Measurements from ENCODE around the gene ATP6V1F.

The ATP6V1F gene

DNA sequence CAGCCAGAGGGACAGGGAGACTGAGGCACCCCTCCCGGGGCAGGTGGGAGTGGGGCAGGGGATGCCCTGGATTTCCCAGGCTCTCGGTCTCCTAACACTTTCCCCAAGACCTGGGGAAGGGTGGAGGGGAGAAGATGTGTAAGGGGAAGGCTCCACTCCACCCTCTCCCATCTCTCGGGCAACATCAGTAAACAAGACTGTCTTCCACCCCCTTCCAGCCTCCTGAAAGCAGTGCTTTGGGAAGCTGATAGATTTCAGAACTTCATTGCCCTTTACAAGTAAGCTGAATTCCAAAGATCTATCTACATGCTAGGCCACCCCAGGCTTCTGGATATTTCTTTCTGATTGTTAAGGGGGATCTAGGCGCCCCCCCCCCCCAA, 28.7 kb upstream of the ATP6V1F start:
- no peak for DNase-seq
- intact Hi-C loops (cut with DNase I), result no loop called here

DNA sequence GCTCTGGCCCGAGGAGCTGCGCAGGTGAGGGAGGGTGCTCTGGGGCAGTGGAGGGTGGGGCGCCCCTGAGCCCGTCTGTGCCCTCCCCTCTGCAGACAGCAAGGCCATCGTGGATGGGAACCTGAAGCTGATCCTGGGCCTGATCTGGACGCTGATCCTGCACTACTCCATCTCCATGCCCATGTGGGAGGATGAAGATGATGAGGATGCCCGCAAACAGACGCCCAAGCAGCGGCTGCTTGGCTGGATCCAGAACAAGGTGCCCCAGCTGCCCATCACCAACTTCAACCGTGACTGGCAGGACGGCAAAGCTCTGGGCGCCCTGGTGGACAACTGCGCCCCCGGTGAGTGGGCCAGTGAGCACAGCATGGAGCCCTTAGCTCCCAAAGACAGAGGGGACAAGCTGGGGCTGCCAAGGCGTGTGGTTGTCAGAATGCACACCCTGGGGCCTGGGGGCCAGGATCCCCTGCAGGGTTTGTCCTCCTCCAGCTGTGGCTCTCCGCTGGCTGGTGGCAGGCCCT, 27.4 kb upstream of the ATP6V1F start:
- intact Hi-C loops (cut with DNase I), result no loop called here
- DNase-seq, result no peak

DNA sequence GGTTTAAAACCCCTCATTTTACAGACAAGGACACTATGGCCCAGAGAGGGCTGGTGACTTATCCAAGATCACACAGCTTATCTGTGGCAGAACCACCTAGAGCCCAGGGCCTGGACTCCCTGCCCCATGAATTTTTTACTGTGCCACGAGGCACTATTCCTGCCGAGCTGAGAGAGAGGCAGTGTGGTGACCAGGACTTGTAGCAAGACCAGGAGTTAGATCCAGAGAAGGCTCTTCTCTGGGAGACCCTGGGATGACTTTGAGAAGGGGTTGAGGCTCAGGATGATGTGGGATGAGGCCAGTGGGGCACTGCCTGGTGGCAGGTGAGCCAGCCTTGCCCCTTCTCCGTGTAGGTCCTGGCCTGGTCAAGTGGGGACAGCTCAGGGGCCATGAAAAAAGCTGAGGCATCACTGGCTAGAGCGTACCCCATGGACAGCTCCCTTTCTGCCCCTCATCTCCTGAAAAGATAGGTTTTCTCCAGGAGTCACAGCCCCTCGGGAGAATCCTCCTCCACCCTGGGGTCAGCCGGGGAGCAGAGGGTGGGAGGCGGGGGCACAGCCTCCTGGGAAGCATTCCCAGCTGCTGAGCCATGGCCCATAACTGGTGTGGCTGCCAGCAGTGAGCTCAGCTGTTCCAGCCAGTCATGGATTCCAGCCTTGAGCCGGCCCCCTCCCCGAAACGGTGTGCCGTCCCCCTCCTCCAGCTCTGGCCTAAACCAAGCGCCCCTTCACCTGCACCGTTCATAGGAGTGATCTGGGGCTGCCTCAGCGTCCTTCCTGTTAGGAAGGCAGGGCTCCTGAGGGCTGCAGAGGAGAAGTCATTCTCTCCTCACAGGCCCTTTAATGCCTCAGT, 26.6 kb upstream of the ATP6V1F start:
- intact Hi-C loops (cut with DNase I), result no loop called here
- peak in 39 of 42 donors; percentile 30 to 86 (median 62) for DNase-seq

DNA sequence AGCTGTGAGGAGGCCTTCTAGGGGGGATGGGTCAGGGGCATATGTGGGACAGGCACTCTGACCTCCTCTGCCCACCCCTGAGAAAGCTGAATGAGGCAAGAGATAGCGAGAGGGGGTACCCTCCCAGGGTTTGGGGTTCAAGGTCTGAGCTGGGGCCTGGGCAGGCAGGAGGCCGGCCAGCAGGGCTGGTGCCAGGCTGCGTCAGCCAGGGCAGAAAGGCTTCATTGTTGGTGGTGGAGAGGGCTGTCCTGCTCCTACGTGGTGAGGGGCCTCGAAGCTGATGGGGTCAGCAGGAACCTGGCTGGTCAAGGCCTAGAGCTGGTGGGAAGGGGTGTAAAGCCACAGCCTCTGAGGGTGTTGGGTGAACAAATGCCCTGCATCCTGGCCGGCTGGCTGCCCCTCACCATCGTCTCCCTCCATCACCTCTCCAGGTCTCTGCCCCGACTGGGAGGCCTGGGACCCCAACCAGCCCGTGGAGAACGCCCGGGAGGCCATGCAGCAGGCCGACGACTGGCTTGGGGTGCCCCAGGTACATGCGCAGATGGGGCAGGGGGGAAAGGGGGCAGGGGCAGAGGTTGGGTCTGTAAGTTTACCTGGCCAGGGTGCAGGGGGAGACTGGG, 25.8 kb upstream of the ATP6V1F start:
- intact Hi-C loops (cut with DNase I), result no loop called here
- DNase-seq, result peak in 41 of 42 donors; percentile 42 to 88 (median 71)

DNA sequence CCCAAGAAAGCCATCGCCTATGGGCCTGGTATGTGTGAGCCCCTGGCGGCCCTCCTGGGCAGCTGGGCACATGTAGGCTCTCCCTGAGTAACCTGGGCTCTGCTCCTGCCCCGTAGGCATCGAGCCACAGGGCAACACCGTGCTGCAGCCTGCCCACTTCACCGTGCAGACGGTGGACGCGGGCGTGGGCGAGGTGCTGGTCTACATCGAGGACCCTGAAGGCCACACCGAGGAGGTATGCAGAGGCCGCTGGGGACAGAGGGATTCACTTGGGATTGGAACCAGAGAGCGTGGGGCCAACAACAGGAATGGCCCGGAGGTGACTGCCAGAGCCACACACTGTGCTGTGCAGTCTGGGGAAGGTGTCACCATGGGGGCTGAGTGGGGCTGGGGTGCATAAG, 25.1 kb upstream of the ATP6V1F start:
- DNase-seq, result no peak
- intact Hi-C loops (cut with DNase I), result no loop called here

DNA sequence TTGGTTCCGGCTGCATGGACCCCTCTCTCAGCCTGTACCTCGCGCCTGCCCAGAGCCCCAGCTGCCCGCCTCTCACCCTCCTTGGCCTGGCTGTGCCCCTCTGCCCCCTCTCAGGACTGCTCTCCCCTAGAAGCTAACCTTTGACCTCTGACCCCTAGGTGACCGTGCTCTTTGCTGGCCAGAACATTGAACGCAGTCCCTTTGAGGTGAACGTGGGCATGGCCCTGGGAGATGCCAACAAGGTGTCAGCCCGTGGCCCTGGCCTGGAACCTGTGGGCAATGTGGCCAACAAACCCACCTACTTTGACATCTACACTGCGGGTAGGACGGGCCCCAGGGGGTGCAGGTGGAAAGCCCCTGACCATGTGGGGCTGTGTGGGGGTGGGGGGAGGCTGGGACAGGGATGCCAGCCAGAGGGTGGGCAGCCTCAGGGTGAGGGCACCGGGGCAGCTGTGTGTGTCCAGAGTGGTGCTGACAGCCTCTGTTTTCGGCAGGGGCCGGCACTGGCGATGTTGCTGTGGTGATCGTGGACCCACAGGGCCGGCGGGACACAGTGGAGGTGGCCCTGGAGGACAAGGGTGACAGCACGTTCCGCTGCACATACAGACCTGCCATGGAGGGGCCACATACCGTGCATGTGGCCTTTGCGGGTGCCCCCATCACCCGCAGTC, 24.4 kb upstream of the ATP6V1F start:
- intact Hi-C loops (cut with DNase I), result no loop called here
- DNase-seq, result no peak

DNA sequence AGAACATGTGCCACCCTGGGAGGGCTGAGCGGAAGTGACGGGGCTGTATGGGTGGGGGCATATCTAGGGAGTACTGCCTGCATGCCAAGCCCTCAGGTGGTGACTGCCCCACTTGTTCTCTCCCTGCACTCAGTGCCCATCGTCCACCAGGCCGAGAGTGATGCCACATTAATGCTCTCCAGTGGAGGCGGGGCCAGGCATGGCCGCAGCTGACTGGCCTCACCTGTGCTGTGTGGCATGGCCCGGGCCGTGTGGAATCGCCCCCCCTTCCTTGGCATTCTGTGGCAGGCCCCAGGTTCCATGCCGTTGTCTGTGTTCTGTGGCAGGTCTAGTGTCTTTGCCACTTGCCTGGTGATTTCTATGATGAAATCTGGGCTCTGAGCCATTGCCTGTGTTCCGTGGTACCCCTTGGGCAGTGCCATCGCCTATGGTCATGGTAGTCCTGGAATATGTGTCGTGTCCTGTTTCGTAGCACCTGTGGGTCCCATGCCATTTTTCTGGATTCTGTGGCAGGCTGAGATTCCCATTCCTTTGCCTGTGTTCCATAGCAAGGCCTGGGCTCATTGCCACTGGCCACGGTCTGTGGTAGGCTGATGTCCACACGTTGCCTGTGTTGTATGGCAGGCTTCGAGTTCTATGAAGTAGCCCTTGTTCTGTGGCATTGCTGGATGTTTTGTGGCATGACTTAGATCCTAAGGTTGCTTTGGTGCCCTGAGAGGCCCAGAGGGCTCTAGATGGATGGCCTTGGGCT, 23.5 kb upstream of the ATP6V1F start:
- intact Hi-C loops (cut with DNase I), result no loop called here
- DNase-seq, result peak in 1 of 42 donors; percentile 61

DNA sequence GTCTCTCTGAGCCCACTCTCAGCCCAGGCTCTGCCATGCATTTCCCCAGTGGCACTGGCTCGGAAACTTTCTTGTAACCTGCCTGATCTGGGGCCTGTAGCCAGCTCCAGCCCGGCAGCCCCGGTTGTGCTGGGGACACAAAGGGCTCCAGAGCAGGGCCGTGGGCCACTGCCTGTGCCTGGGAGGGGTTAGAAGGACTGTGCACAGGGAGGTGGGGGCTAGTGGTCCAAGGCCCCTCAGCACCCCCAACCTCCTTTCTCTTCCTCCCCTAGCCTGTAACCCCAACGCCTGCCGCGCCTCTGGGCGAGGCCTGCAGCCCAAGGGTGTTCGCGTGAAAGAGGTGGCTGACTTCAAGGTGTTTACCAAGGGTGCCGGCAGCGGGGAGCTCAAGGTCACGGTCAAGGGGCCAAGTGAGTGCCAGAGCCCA, 22.9 kb upstream of the ATP6V1F start:
- intact Hi-C loops (cut with DNase I), result no loop called here
- no peak for DNase-seq

DNA sequence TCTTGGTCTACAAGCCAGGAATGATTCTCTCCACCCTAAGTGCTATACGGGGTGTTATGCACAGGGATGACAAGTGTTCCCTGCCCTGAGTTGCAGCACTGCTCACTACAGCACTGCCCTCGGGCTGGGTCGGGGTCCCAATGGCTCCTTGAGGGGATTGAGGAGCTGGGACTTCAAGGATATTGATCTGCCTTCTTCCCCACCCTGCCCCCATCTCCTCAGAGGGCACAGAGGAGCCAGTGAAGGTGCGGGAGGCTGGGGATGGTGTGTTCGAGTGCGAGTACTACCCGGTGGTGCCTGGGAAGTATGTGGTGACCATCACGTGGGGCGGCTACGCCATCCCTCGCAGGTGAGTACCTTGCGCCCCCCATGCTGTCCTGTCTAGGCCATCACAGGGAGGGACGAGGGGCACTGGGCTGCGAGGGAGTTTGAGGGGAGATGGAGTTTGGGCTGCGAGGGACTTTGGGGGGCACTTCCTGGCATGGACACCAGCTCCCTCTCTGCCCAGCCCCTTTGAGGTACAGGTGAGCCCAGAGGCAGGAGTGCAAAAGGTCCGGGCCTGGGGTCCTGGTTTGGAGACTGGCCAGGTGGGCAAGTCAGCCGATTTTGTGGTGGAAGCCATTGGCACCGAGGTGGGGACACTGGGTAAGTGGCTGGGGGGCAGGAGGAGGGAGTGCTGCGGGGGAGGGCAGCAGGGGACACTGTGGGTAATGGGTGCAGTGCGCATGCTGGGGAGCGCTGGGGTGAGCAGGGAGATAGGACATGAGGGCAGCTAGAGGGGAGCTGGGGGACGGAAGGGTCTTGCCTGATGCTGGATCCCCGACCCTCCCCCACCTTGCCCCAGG, 22.1 kb upstream of the ATP6V1F start:
- intact Hi-C loops (cut with DNase I), result no loop called here
- DNase-seq, result no peak

DNA sequence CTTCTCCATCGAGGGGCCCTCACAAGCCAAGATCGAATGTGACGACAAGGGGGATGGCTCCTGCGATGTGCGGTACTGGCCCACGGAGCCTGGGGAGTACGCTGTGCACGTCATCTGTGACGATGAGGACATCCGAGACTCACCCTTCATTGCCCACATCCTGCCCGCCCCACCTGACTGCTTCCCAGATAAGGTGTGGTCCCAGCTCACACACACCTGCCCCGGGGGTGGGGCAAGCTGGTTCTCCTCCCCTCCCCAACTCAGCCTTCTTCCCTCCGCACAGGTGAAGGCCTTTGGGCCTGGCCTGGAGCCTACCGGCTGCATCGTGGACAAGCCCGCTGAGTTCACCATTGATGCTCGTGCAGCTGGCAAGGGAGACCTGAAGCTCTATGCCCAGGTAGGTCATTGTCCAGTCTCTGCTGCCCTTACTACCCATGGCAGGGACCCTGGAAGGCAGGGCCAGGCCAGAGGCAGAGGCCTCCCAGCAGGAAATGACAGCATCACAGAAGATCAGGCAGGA, 21.4 kb upstream of the ATP6V1F start:
- intact Hi-C loops (cut with DNase I), result no loop called here
- no peak for DNase-seq

DNA sequence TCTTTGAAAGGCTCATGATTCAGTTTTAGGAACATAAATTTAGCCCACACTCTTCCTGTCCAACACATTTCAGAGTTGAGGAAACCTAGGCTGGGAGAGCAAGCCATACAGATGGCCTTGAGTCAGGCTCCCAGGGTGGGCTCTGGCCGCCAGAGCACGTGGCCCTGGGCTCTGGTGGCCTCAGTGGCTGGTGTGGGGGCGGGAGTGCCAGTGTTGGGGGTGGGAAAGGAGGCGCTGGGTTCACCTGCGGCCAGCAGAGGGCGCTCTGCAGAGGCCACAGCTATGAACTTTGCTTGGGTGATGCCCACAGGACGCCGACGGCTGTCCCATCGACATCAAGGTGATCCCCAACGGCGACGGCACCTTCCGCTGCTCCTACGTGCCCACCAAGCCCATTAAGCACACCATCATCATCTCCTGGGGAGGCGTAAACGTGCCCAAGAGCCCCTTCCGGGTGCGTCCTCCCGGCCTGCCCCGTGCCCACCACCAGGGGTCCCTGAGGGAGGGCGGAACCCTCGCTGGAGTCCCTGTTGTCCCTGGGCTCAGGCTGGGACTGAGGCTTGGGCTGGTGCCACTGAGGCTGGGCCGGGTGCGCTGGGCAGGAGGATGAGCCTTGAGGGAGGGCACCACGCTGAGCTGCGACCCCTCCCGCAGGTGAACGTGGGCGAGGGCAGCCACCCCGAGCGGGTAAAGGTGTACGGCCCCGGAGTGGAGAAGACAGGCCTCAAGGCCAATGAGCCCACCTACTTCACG, 20.6 kb upstream of the ATP6V1F start:
- peak in 18 of 42 donors; percentile 23 to 72 (median 50) for DNase-seq
- intact Hi-C loops (cut with DNase I), result no loop called here

DNA sequence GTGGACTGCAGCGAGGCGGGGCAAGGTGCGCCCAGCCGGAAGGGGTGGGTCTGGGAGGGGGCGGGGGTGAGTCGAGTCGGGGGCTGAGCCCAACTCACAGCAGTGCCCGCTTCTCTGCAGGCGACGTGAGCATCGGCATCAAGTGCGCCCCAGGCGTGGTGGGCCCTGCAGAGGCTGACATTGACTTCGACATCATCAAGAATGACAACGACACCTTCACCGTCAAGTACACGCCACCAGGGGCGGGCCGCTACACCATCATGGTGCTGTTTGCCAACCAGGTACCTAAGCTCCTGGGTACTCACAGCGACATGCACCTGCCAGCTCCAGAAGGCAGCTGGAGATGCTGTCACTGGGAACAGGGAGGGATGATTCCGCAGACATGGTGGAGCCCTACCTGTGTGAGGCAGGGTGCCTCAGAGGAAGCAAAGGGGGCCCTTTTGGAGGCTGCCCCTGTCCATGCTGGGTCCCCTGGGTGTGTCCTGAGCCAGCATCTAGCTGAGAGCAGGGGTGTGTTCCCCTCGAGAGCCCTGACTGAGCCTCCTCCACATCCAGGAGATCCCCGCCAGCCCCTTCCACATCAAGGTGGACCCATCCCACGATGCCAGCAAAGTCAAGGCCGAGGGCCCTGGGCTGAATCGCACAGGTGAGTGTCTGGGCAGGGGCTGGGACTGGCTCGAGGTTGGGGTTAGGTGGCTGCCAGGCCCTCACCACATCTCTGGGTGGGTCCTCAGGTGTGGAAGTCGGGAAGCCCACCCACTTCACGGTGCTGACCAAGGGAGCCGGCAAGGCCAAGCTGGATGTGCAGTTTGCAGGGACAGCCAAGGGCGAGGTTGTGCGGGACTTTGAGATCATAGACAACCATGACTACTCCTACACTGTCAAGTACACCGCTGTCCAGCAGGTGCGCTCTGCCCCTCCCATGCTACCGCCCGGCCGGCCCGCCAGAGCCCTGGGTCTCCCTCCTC, 19.7 kb upstream of the ATP6V1F start:
- no peak for DNase-seq
- intact Hi-C loops (cut with DNase I), result no loop called here

DNA sequence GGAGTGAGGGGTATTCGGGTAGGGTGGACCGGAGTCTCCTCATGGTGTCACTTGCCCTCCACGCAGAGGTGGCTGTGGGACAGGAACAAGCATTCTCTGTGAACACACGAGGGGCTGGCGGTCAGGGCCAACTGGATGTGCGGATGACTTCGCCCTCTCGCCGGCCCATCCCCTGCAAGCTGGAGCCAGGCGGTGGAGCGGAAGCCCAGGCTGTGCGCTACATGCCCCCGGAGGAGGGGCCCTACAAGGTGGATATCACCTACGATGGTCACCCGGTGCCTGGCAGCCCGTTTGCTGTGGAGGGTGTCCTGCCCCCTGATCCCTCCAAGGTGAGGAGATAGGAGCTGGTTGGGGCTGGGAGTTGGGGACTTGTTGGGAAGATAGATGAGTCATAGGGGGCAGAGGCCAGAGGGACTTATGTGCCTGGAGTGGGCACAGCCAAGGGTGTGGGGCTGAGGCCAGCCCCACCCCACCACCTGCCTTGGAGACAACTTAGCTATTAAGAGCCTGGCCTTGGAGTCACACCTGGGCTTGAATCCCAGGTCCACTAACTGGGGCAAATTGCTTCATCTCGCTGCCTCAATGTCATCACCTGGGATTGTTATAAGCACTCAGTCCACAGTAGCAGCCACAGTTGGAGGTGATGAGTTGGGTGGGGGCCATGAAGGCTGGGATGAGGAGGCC, 18.6 kb upstream of the ATP6V1F start:
- no peak for DNase-seq
- intact Hi-C loops (cut with DNase I), result no loop called here

DNA sequence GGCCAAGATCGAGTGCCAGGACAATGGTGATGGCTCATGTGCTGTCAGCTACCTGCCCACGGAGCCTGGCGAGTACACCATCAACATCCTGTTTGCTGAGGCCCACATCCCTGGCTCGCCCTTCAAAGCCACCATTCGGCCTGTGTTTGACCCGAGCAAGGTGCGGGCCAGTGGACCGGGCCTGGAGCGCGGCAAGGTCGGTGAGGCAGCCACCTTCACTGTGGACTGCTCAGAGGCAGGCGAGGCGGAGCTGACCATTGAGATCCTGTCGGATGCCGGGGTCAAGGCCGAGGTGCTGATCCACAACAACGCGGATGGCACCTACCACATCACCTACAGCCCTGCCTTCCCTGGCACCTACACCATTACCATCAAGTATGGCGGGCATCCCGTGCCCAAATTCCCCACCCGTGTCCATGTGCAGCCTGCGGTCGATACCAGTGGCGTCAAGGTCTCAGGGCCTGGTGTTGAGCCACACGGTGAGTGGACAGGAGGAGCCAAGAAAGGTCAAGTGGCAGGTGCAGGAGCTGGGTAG, 17.8 kb upstream of the ATP6V1F start:
- intact Hi-C loops (cut with DNase I), result no loop called here
- no peak for DNase-seq

DNA sequence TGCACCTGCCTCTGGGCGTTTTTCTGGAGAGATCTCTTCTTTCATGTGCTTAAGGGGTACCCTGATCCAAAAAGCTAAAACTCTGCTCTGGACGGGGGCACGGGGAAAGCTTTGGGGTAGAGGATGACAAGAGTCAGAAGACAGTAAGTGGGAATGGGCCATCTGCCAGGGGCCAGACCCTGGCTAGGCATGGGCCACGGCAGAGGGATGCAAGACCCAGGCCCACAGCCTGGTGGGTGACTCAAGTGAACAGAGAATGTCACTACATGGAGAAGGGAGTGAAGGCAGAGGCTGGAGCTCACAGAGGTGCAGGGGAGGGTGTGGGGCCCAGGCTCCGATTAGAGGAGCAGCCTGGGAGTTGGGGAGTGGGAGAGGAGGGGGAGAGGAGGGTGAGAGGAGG, 17.2 kb upstream of the ATP6V1F start:
- DNase-seq, result no peak
- intact Hi-C loops (cut with DNase I), result no loop called here

DNA sequence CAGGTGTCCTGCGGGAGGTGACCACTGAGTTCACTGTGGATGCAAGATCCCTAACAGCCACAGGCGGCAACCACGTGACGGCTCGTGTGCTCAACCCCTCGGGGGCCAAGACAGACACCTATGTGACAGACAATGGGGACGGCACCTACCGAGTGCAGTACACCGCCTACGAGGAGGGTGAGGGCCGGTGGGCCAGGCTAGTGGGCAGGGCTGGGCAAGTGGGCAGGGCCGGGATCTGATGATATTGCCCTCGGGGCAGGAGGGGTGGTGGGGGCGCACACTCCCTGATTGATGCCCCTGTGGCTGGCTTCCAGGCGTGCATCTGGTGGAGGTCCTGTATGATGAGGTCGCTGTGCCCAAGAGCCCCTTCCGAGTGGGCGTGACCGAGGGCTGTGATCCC, 16.7 kb upstream of the ATP6V1F start:
- intact Hi-C loops (cut with DNase I), result no loop called here
- DNase-seq, result no peak
